Stimulated activated naive CD8-positive, alpha-beta T cell treated with anti-CD3 and anti-CD28 coated beads, Interleukin-15, Interleukin-2, amounts not matched to agents 100 ng/mL and 50 ng/mL, for 24 hours (primary cell): ENCODE results near the gene PARP1.
A peak's percentile ranks its signal among the peaks of the same experiment; 100 is the strongest.

ENCODE experiments used
- H3K27ac Mint-ChIP-seq: one replicate; pipeline ENCODE4 v1.8.0; 2021; ENCODE audit warnings: mild to moderate bottlenecking, mixed read lengths
- H3K27me3 Mint-ChIP-seq: one replicate; pipeline ENCODE4 v1.8.0; 2021; ENCODE audit warnings: mixed read lengths
- H3K36me3 Mint-ChIP-seq: one replicate; pipeline ENCODE4 v1.8.0; 2021; ENCODE audit warnings: low read depth, mixed read lengths
- H3K4me1 Mint-ChIP-seq: one replicate; pipeline ENCODE4 v1.8.0; 2021; ENCODE audit warnings: low read depth, mixed read lengths
- H3K4me3 Mint-ChIP-seq: one replicate; pipeline ENCODE4 v1.8.0; 2021; ENCODE audit warnings: mild to moderate bottlenecking, mixed read lengths
- H3K9me3 Mint-ChIP-seq: one replicate; pipeline ENCODE4 v1.8.0; 2021; ENCODE audit warnings: mixed read lengths

Gene PARP1

GRCh38 chr1:226364514-226364899 is 43.4 kb downstream of the PARP1 start:
- no peak overlapping the region for H3K4me3 Mint-ChIP-seq
- H3K9me3 Mint-ChIP-seq: no peaks in the 10 kb centered on the region
- no peaks in the 10 kb centered on the region for H3K27me3 Mint-ChIP-seq
- H3K36me3 Mint-ChIP-seq: peaks cover 84% of the 10 kb centered on the region
- H3K27ac Mint-ChIP-seq: no peak overlapping the region
- no peaks in the 10 kb centered on the region for H3K4me1 Mint-ChIP-seq

- H3K27me3 Mint-ChIP-seq: no peaks in the 10 kb centered on the region
- no peak overlapping the region for H3K27ac Mint-ChIP-seq
- peaks cover 84% of the 10 kb centered on the region for H3K36me3 Mint-ChIP-seq
- H3K9me3 Mint-ChIP-seq: no peaks in the 10 kb centered on the region
- no peak overlapping the region for H3K4me3 Mint-ChIP-seq
- H3K4me1 Mint-ChIP-seq: no peaks in the 10 kb centered on the region
These were observed 43.9 kb downstream of the PARP1 start for GRCh38 chr1:226363801-226364513.

- H3K36me3 Mint-ChIP-seq: peaks cover 84% of the 10 kb centered on the region
These were observed 44.9 kb downstream of the PARP1 start for GRCh38 chr1:226362891-226363447.

GRCh38 chr1:226362361-226362760 is 45.5 kb downstream of the PARP1 start:
- H3K27ac Mint-ChIP-seq: no peak overlapping the region
- no peaks in the 10 kb centered on the region for H3K4me1 Mint-ChIP-seq
- H3K36me3 Mint-ChIP-seq: peaks cover 78% of the 10 kb centered on the region

More at GRCh38 chr1:226362891-226363447, 44.9 kb downstream of the PARP1 start:
- no peaks in the 10 kb centered on the region for H3K4me1 Mint-ChIP-seq
- H3K9me3 Mint-ChIP-seq: no peaks in the 10 kb centered on the region
- no peaks in the 10 kb centered on the region for H3K27me3 Mint-ChIP-seq
- no peak overlapping the region for H3K4me3 Mint-ChIP-seq
- no peak overlapping the region for H3K27ac Mint-ChIP-seq

GRCh38 chr1:226360106-226360746 is 47.7 kb downstream of the PARP1 start:
- Mint-ChIP-seq H3K4me3 (no peak overlapping the region), H3K27ac (no peak overlapping the region), H3K4me1 (peaks cover 4% of the 10 kb centered on the region), H3K9me3 (no peaks in the 10 kb centered on the region), H3K27me3 (no peaks in the 10 kb centered on the region), H3K36me3 (peaks cover 68% of the 10 kb centered on the region)

More at GRCh38 chr1:226362361-226362760, 45.5 kb downstream of the PARP1 start:
- H3K27me3 Mint-ChIP-seq: no peaks in the 10 kb centered on the region
- H3K9me3 Mint-ChIP-seq: no peaks in the 10 kb centered on the region
- no peak overlapping the region for H3K4me3 Mint-ChIP-seq

- Mint-ChIP-seq H3K27ac (no peak overlapping the region), H3K4me1 (peaks cover 4% of the 10 kb centered on the region), H3K4me3 (no peak overlapping the region), H3K36me3 (peaks cover 46% of the 10 kb centered on the region), H3K9me3 (no peaks in the 10 kb centered on the region), H3K27me3 (no peaks in the 10 kb centered on the region)
These were observed 50.5 kb downstream of the PARP1 start for GRCh38 chr1:226357416-226357815.

- Mint-ChIP-seq H3K9me3 (no peaks in the 10 kb centered on the region), H3K4me3 (no peak overlapping the region), H3K27me3 (no peaks in the 10 kb centered on the region), H3K27ac (peak overlapping the region; percentile 28), H3K36me3 (peaks cover 34% of the 10 kb centered on the region), H3K4me1 (peaks cover 4% of the 10 kb centered on the region)
These were observed 52.0 kb downstream of the PARP1 start for GRCh38 chr1:226355669-226356551.

- Mint-ChIP-seq H3K36me3 (peaks cover 25% of the 10 kb centered on the region), H3K4me1 (peaks cover 5% of the 10 kb centered on the region), H3K9me3 (no peaks in the 10 kb centered on the region), H3K4me3 (no peak overlapping the region), H3K27ac (no peak overlapping the region), H3K27me3 (no peaks in the 10 kb centered on the region)
These were observed 52.9 kb downstream of the PARP1 start for GRCh38 chr1:226355016-226355415.

GRCh38 chr1:226353698-226354525 is 54.0 kb downstream of the PARP1 start:
- Mint-ChIP-seq H3K36me3 (peaks cover 14% of the 10 kb centered on the region), H3K27me3 (no peaks in the 10 kb centered on the region), H3K9me3 (no peaks in the 10 kb centered on the region), H3K27ac (no peak overlapping the region), H3K4me3 (no peak overlapping the region), H3K4me1 (peaks cover 7% of the 10 kb centered on the region)

- Mint-ChIP-seq H3K27ac (peak overlapping the region; percentile 26), H3K36me3 (peaks cover 5% of the 10 kb centered on the region), H3K9me3 (no peaks in the 10 kb centered on the region), H3K27me3 (no peaks in the 10 kb centered on the region), H3K4me1 (peaks cover 7% of the 10 kb centered on the region), H3K4me3 (no peak overlapping the region)
These were observed 56.2 kb downstream of the PARP1 start for GRCh38 chr1:226351709-226352108.

GRCh38 chr1:226350519-226350865 is 57.4 kb downstream of the PARP1 start:
- Mint-ChIP-seq H3K36me3 (peaks cover 3% of the 10 kb centered on the region), H3K9me3 (no peaks in the 10 kb centered on the region), H3K27ac (no peak overlapping the region), H3K27me3 (no peaks in the 10 kb centered on the region), H3K4me3 (no peak overlapping the region), H3K4me1 (peaks cover 3% of the 10 kb centered on the region)

GRCh38 chr1:226349801-226350518 is 57.9 kb downstream of the PARP1 start:
- no peak overlapping the region for H3K27ac Mint-ChIP-seq
- no peak overlapping the region for H3K4me3 Mint-ChIP-seq

GRCh38 chr1:226349081-226349480 is 58.8 kb downstream of the PARP1 start:
- Mint-ChIP-seq H3K36me3 (no peaks in the 10 kb centered on the region), H3K4me1 (peaks cover 8% of the 10 kb centered on the region), H3K4me3 (no peak overlapping the region), H3K27ac (no peak overlapping the region), H3K27me3 (no peaks in the 10 kb centered on the region), H3K9me3 (no peaks in the 10 kb centered on the region)

More at GRCh38 chr1:226349801-226350518, 57.9 kb downstream of the PARP1 start:
- H3K9me3 Mint-ChIP-seq: no peaks in the 10 kb centered on the region
- H3K4me1 Mint-ChIP-seq: peaks cover 6% of the 10 kb centered on the region
- no peaks in the 10 kb centered on the region for H3K27me3 Mint-ChIP-seq
- H3K36me3 Mint-ChIP-seq: no peaks in the 10 kb centered on the region
